ENCODE results near the gene PRKACA. TPM values are rescaled to one million over a fixed set of nuclear protein-coding genes. Genes with fewer than 3 reads are reported as not detected.

Gene PRKACA
- total and polyA plus RNA-seq, 3 experiments from 2014 or later = 1.5 to 81.0 (median 77.3) TPM

GRCh38 chr19:14119146-14119545, 1.6 kb upstream of the PRKACA start:
- Mint-ChIP-seq H3K9me3 (no peaks in the 10 kb centered on the region), H3K27me3 (peaks cover 0 to 2% of the 10 kb centered on the region in 2 donors), H3K27ac (peak overlapping the region; percentile 96 to 100 (median 99)), H3K36me3 (peaks cover 0 to 6% (median 0%) of the 10 kb centered on the region in 3 donors), H3K4me3 (peak overlapping the region; percentile 88 to 98 (median 94)), H3K4me1 (peaks cover 30 to 38% (median 35%) of the 10 kb centered on the region in 3 donors)
- H3K9me3 ChIP-seq (ENCODE audit: low read length) = no peaks in the 10 kb centered on the region
- H3K27me3 ChIP-seq (ENCODE audit: insufficient read depth, low read length, poor library complexity, severe bottlenecking) = no peaks in the 10 kb centered on the region
- no peak for DNase-seq
- H3K27ac ChIP-seq (ENCODE audit: low read depth, low read length) = peak overlapping the region; percentile 85
- CTCF ChIA-PET = interaction anchor here (1.0 to 1.3 kb wide), 2 partner anchors 18 to 43 kb away, joined by 3 read pairs; partner anchors contain the start of gene ASF1B
- H3K4me3 ChIP-seq (ENCODE audit: low read length) = peak overlapping the region; percentile 42
- H3K4me1 ChIP-seq (ENCODE audit: insufficient read depth, low read length) = peaks cover 25% of the 10 kb centered on the region
- no peaks in the 10 kb centered on the region for H3K36me3 ChIP-seq (ENCODE audit: insufficient read depth, low read length)
- POLR2A ChIA-PET = interaction anchor here (1.7 kb wide), 1 partner anchor 17 kb away, joined by 4 read pairs; the partner anchor contains the start of gene ASF1B

GRCh38 chr19:14118165-14119051, 846 bp upstream of the PRKACA start:
- Histone ChIP-seq H3K9me3 (ENCODE audit: low read length) (no peaks in the 10 kb centered on the region), H3K36me3 (ENCODE audit: insufficient read depth, low read length) (no peaks in the 10 kb centered on the region), H3K27ac (ENCODE audit: low read depth, low read length) (peak overlapping the region; percentile 85), H3K27me3 (ENCODE audit: insufficient read depth, low read length, poor library complexity, severe bottlenecking) (no peaks in the 10 kb centered on the region), H3K4me1 (ENCODE audit: insufficient read depth, low read length) (peaks cover 28% of the 10 kb centered on the region), H3K4me3 (ENCODE audit: low read length) (peak overlapping the region; percentile 42)
- peaks cover 0 to 6% (median 0%) of the 10 kb centered on the region in 3 donors for H3K36me3 Mint-ChIP-seq
- H3K4me1 Mint-ChIP-seq = peaks cover 33 to 45% (median 35%) of the 10 kb centered on the region in 3 donors
- no peaks in the 10 kb centered on the region for H3K9me3 Mint-ChIP-seq
- peaks cover 0 to 4% of the 10 kb centered on the region in 2 donors for H3K27me3 Mint-ChIP-seq
- ChIA-PET POLR2A (interaction anchor here (1.0 to 1.2 kb wide), 3 partner anchors 18 to 43 kb away, joined by 4 to 6 read pairs (median 6); partner anchors contain the start of gene ASF1B), CTCF (interaction anchor here (1.0 to 1.3 kb wide), 4 partner anchors 13 to 42 kb away, joined by 3 to 5 read pairs (median 3); partner anchors contain the start of gene ASF1B)
- H3K27ac Mint-ChIP-seq = peak overlapping the region; percentile 96 to 100 (median 99)
- H3K4me3 Mint-ChIP-seq = peak overlapping the region; percentile 88 to 98 (median 94)
- peak; percentile 29 to 68 (median 53) for DNase-seq

GRCh38 chr19:14116918-14117578, 514 bp downstream of the PRKACA start:
- Mint-ChIP-seq H3K27ac (peak overlapping the region in 7 of 8 donors; percentile 63 to 98 (median 92)), H3K4me3 (peak overlapping the region; percentile 84 to 98 (median 93)), H3K36me3 (peaks cover 0 to 6% (median 0%) of the 10 kb centered on the region in 3 donors), H3K9me3 (no peaks in the 10 kb centered on the region), H3K27me3 (peaks cover 0 to 4% of the 10 kb centered on the region in 2 donors), H3K4me1 (peaks cover 35 to 57% (median 35%) of the 10 kb centered on the region in 3 donors)
- ChIA-PET POLR2A (interaction anchor here (0.5 to 1.2 kb wide), 5 partner anchors 20 to 64 kb away, joined by 3 to 12 read pairs (median 6); partner anchors contain the start of genes ASF1B and MISP3), CTCF (interaction anchor here (1.0 to 5.0 kb wide), 5 partner anchors 11 to 44 kb away, joined by 3 to 28 read pairs (median 5); partner anchors contain the start of genes ASF1B and MISP3)
- Histone ChIP-seq H3K36me3 (ENCODE audit: insufficient read depth, low read length) (no peaks in the 10 kb centered on the region), H3K4me1 (ENCODE audit: insufficient read depth, low read length) (peaks cover 34% of the 10 kb centered on the region), H3K27me3 (ENCODE audit: insufficient read depth, low read length, poor library complexity, severe bottlenecking) (no peaks in the 10 kb centered on the region), H3K27ac (ENCODE audit: low read depth, low read length) (peak overlapping the region; percentile 33), H3K9me3 (ENCODE audit: low read length) (no peaks in the 10 kb centered on the region), H3K4me3 (ENCODE audit: low read length) (peak overlapping the region; percentile 60)
- peak in 2 of 5 donors; percentile 17 to 58 for DNase-seq

GRCh38 chr19:14116525-14116917, 1.0 kb downstream of the PRKACA start:
- DNase-seq = peak in 1 of 5 donors; percentile 9
- no peaks in the 10 kb centered on the region for H3K36me3 ChIP-seq (ENCODE audit: insufficient read depth, low read length)
- Mint-ChIP-seq H3K4me3 (peak overlapping the region; percentile 84 to 95 (median 92)), H3K27me3 (peaks cover 0 to 4% of the 10 kb centered on the region in 2 donors), H3K9me3 (no peaks in the 10 kb centered on the region), H3K36me3 (peaks cover 0 to 6% (median 0%) of the 10 kb centered on the region in 3 donors), H3K27ac (peak overlapping the region; percentile 63 to 98 (median 91)), H3K4me1 (peaks cover 35 to 62% (median 36%) of the 10 kb centered on the region in 3 donors)
- no peaks in the 10 kb centered on the region for H3K27me3 ChIP-seq (ENCODE audit: insufficient read depth, low read length, poor library complexity, severe bottlenecking)
- POLR2A ChIA-PET = interaction anchor here (1.0 kb wide), 2 partner anchors 21 to 44 kb away, joined by 3 read pairs; partner anchors contain the start of gene MISP3
- no peaks in the 10 kb centered on the region for H3K9me3 ChIP-seq (ENCODE audit: low read length)
- peak overlapping the region; percentile 60 for H3K4me3 ChIP-seq (ENCODE audit: low read length)
- peaks cover 38% of the 10 kb centered on the region for H3K4me1 ChIP-seq (ENCODE audit: insufficient read depth, low read length)
- CTCF ChIA-PET = interaction anchor here (1.6 to 5.0 kb wide), 4 partner anchors 20 to 44 kb away, joined by 3 to 28 read pairs (median 13); partner anchors contain the start of genes ASF1B and MISP3
- H3K27ac ChIP-seq (ENCODE audit: low read depth, low read length) = peak overlapping the region; percentile 33

GRCh38 chr19:14115756-14116155, 1.8 kb downstream of the PRKACA start:
- H3K27me3 ChIP-seq (ENCODE audit: insufficient read depth, low read length, poor library complexity, severe bottlenecking) = no peaks in the 10 kb centered on the region
- H3K4me3 ChIP-seq (ENCODE audit: low read length) = peak overlapping the region; percentile 60
- H3K9me3 Mint-ChIP-seq = no peaks in the 10 kb centered on the region
- peak overlapping the region; percentile 84 to 95 (median 92) for H3K4me3 Mint-ChIP-seq
- ChIA-PET CTCF (interaction anchor here (0.8 to 5.0 kb wide), 10 partner anchors 11 to 266 kb away, joined by 3 to 28 read pairs (median 4); partner anchors contain the start of genes ADGRE5, ASF1B and MISP3), POLR2A (interaction anchor here (1.0 kb wide), 2 partner anchors 20 to 43 kb away, joined by 3 read pairs; partner anchors contain the start of gene MISP3)
- no peak overlapping the region for H3K27ac ChIP-seq (ENCODE audit: low read depth, low read length)
- peaks cover 0 to 6% (median 0%) of the 10 kb centered on the region in 3 donors for H3K36me3 Mint-ChIP-seq
- peaks cover 39% of the 10 kb centered on the region for H3K4me1 ChIP-seq (ENCODE audit: insufficient read depth, low read length)
- H3K27ac Mint-ChIP-seq = peak overlapping the region in 4 of 8 donors; percentile 17 to 86 (median 62)
- no peaks in the 10 kb centered on the region for H3K36me3 ChIP-seq (ENCODE audit: insufficient read depth, low read length)
- no peaks in the 10 kb centered on the region for H3K9me3 ChIP-seq (ENCODE audit: low read length)
- no peak for DNase-seq
- peaks cover 0 to 4% of the 10 kb centered on the region in 2 donors for H3K27me3 Mint-ChIP-seq
- H3K4me1 Mint-ChIP-seq = peaks cover 35 to 63% (median 37%) of the 10 kb centered on the region in 3 donors

GRCh38 chr19:14114854-14115253, 2.7 kb downstream of the PRKACA start:
- Histone ChIP-seq H3K27ac (ENCODE audit: low read depth, low read length) (no peak overlapping the region), H3K27me3 (ENCODE audit: insufficient read depth, low read length, poor library complexity, severe bottlenecking) (no peaks in the 10 kb centered on the region), H3K9me3 (ENCODE audit: low read length) (no peaks in the 10 kb centered on the region), H3K36me3 (ENCODE audit: insufficient read depth, low read length) (no peaks in the 10 kb centered on the region), H3K4me3 (ENCODE audit: low read length) (no peak overlapping the region), H3K4me1 (ENCODE audit: insufficient read depth, low read length) (peaks cover 39% of the 10 kb centered on the region)
- peaks cover 35 to 67% (median 37%) of the 10 kb centered on the region in 3 donors for H3K4me1 Mint-ChIP-seq
- CTCF ChIA-PET = interaction anchor here (0.8 to 5.0 kb wide), 11 partner anchors 12 to 267 kb away, joined by 3 to 28 read pairs (median 4); partner anchors contain the start of genes ADGRE5, ASF1B and MISP3
- peaks cover 0 to 4% of the 10 kb centered on the region in 2 donors for H3K27me3 Mint-ChIP-seq
- H3K27ac Mint-ChIP-seq = peak overlapping the region in 4 of 8 donors; percentile 23 to 86 (median 58)
- no peaks in the 10 kb centered on the region for H3K9me3 Mint-ChIP-seq
- H3K36me3 Mint-ChIP-seq = peaks cover 0 to 7% (median 0%) of the 10 kb centered on the region in 3 donors
- H3K4me3 Mint-ChIP-seq = peak overlapping the region in 4 of 7 donors; percentile 16 to 92 (median 64)
- POLR2A ChIA-PET = no interaction called here
- DNase-seq = peak; percentile 23 to 61 (median 30)

GRCh38 chr19:14114439-14114838, 3.1 kb downstream of the PRKACA start:
- Histone ChIP-seq H3K27me3 (ENCODE audit: insufficient read depth, low read length, poor library complexity, severe bottlenecking) (no peaks in the 10 kb centered on the region), H3K4me3 (ENCODE audit: low read length) (no peak overlapping the region), H3K4me1 (ENCODE audit: insufficient read depth, low read length) (peaks cover 39% of the 10 kb centered on the region), H3K36me3 (ENCODE audit: insufficient read depth, low read length) (no peaks in the 10 kb centered on the region), H3K9me3 (ENCODE audit: low read length) (no peaks in the 10 kb centered on the region), H3K27ac (ENCODE audit: low read depth, low read length) (no peak overlapping the region)
- Mint-ChIP-seq H3K36me3 (peaks cover 0 to 7% (median 0%) of the 10 kb centered on the region in 3 donors), H3K27ac (peak overlapping the region in 3 of 8 donors; percentile 46 to 89 (median 86)), H3K9me3 (no peaks in the 10 kb centered on the region), H3K4me3 (peak overlapping the region in 1 of 7 donors; percentile 92), H3K27me3 (peaks cover 0 to 4% of the 10 kb centered on the region in 2 donors), H3K4me1 (peaks cover 35 to 67% (median 37%) of the 10 kb centered on the region in 3 donors)
- CTCF ChIA-PET = interaction anchor here (0.9 to 5.0 kb wide), 7 partner anchors 22 to 251 kb away, joined by 3 to 28 read pairs (median 5); partner anchors contain the start of genes ASF1B and MISP3
- DNase-seq = no peak
- POLR2A ChIA-PET = no interaction called here
